HG02759 (cell line): ENCODE measurements around the gene PTPRM.
A peak's percentile ranks its signal among the peaks of the same experiment; 100 is the strongest.

Experiments used
- ATAC-seq: cut with Tn5 transposase; IDR thresholded peaks from one replicate; pipeline ENCODE4 v1.9.1; 2021; ENCODE audit warnings: mild to moderate bottlenecking, moderate library complexity; ENCODE audit not compliant: unreplicated experiment

The PTPRM gene

GRCh38 chr18:7566567-7567473 lies at the start of gene PTPRM:
TSS of gene PTPRM (plus strand) at chr18:7567316. CDS start at chr18:7567819, 503 bp downstream.
- peak; percentile 93 for ATAC-seq

DNA sequence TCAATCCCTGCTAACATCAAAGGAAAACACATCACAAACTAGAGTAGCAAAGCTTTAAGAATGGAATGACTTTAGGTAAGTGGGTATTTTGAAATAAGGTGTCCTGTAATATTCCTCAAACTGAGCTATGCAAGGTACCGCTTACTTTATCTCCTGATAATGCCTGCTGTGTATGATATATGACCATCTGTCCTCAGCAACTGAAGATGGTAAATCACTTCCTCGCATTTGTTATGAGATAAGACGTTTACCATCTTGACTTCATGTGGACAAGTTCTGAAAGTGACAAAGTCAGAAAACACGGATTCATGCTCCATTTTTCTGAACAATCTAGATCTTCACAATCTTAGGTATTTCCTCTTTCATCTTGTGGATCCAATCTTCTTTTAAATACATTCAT lies 49.3 kb upstream of the PTPRM start:
- ATAC-seq, result no peak

DNA sequence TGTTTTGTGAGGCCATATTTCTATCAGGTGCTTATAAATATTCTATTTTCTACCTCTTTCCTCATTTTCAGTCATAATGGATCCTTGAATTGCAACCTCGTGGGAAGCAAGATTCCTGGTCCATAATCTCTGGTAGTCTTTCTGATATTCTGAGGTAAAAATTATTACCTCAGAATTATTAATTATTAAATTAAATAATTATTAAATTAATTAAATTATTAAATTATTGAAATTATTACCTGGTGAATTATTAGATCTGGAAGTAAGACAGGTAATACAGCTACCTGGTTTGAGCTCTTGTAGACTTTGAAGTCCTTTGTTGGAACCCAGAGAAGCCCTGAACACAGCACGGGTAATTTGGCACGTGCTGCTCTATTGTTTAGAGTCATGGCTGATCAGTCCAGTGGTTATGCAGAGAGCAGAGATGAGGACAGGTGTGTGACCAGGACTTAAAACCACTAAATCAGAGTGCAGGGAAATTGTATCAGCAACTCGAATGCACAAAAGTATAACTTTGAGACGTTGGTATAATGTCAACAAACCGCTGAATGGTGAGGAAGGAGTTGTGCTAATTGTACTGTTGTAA lies 46.8 kb upstream of the PTPRM start:
- ATAC-seq, result no peak

DNA sequence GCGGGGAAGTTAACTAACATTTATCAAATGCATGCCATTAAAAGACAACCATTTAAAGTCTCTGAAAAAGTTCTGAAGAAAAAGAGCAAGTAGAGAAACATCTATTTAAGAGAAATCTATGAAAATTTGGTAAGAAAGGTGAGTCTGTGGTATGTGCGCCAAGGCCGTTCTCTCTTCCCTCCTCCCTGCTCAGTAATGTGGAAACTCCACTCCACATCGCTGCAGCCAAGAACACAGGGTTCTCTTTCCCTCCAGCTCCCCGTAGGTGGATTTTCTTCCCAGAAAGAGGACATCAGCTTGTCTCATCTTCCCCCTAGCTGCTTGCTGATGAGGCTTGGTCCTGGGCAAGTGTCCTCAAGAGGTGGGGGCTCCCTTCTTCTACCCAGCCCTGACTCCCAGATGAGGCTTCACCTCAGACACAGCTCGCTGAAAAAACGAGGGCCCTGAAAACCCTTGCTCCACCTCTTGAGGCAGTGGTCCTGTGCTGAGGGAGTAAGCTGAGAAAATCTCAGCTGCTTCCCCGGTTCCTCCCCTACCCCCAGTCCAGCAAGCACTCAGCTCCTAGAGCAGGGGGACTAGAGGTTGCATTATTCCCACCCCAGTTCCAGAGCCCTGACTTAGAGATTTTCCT lies 45.8 kb upstream of the PTPRM start:
- ATAC-seq, result no peak

GRCh38 chr18:7523772-7524171 lies 43.3 kb upstream of the PTPRM start:
- ATAC-seq, result no peak

GRCh38 chr18:7524786-7525185 lies 42.3 kb upstream of the PTPRM start:
- ATAC-seq, result no peak

DNA sequence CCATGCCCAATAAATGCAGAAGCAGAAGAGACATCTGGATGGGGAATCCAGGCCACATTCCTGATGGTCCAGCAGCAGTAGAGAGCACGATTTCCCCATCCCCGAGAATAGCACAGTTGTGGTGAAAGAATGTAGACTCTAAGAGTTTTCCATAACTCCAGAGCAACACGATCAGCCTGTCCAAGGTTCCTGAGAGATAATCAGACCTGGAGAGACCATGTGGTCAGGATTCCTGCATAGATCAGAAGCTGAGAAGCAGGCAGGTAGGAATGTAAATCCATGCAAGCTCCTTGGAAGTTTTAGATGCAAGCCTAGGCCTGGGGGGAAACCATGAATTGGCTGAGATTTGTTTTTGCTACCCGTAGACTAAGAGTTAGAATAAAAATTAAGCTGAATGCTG lies 34.2 kb upstream of the PTPRM start:
- ATAC-seq, result no peak

DNA sequence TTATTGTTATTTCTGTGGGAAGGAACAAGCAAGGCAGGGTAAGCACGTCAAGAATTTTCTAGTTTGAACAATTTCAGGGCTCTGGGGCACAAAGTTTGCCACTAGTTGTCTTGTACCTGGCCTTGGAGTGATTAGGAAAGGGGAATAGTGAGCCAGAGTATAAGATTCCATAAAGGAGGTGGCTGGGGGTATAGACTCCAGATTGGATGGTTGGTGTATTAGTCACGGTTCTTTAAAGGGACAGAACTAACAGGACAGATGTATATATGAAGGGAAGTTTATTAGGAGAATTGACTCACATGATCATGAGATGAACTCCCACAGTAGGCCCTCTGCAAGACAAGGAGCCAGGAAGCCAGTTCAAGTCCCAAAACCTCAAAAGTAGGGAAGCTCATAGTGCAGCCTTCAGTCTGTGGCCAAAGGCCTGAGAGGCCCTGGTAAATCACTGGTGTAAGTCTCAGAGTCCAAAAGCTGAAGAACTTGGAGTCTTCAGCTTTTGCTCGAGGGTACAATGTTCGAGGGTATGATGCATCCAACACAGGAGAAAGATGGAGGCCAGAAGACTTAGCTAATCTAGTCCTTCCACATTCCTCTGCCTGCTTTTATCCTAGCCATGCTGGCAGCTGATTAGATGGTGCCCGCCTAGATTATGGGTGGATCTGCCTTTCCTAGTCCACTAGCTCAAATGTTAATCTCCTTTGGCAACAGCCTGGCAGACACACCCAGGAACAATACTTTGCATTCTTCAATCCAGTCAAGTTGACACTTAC lies 31.5 kb upstream of the PTPRM start:
- no peak for ATAC-seq

GRCh38 chr18:7537145-7537544 lies 30.0 kb upstream of the PTPRM start:
- no peak for ATAC-seq

DNA sequence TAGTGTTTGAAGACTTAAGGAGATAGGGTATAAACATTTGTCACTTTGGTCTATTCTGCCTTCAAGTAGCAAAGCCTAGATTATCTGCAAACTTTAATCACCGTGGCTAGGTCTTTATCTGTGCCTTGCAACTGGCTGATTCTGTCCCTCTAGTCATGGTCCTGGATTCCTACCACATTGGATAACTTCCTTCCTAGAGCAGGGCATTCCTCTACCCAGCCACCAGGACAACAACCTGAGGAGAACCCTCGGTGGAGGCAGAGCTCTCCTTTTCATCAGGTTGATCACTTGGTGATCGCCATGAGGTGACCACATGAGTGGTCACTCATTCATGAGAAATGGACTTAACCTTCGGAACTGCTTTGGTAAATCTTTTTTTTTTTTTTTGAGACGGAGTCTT lies 25.3 kb upstream of the PTPRM start:
- ATAC-seq, result no peak

DNA sequence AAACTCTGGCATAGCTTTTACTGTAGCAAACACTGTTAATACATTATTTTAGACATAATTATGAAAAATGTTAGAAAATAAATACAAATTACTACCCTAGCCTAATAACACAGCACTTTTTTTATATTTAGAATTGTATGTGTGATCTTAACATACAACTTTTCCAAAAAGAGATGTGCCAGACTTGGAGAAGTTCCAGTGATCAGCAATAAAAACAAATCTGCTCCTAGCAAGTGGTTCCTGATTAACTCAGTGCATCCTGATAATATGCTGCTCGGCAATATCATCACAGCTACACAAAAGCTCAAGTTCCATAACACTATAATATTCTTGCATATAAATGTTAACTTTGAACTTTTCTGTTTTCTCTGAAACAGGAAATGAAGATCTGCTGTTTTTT lies 22.4 kb upstream of the PTPRM start:
- no peak for ATAC-seq

DNA sequence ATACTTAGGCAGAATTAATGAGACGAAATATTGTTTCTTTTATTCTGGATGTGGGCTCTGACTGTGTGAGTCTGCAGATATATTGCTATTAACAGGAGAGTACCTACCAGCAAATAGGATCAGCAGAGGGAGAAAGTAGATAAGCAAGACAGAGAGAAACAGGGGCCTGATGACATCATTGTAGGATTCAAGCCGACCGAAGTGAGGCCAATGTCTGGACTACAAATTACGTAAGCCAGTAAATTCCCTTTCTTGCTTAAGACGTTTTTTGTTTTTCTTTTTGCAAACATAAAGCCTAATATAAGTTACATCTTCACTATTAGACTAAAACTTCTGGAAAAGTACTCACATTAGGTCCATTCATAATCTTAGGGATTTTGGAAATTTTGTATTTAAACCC lies 21.4 kb upstream of the PTPRM start:
- no peak for ATAC-seq

DNA sequence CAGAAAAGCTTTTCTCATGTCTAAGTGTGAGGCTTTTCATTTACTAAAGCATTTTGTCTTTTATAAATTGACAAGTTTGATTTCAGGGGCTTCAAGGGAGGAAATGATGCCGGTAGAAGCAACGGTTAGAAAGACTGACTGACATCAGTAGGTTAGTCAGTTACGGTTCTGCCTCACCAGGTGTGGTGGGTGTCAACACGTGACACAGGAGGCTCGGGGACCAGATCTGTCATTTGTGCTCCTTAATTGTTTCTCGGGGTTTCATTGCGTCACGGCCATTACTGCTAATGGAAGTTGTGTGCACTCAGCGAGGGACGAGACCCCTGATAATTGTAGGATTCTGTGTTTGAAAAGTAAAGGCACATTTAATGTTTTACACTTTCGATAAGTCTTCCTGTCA lies 18.9 kb upstream of the PTPRM start:
- no peak for ATAC-seq

GRCh38 chr18:7548721-7549120 lies 18.4 kb upstream of the PTPRM start:
- no peak for ATAC-seq

DNA sequence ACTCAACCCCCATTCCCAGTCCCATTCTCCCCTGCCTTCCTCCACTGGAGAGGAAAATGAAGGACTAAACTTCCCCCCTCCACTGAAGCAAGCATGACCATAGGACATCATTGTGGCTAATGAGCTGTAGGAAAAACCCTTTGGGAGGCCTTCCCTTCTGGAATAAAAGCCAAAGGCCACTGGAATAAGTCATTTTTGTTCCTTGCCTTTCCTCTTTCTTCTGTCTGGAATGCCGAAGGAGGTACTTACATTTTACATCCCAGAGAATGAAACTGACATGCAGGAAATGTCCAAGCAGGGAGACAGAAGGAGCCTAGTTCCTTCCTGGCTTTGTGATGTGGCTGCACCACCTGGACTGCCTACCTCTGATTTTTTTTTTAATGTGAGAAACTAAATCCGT lies 9.1 kb upstream of the PTPRM start:
- no peak for ATAC-seq

DNA sequence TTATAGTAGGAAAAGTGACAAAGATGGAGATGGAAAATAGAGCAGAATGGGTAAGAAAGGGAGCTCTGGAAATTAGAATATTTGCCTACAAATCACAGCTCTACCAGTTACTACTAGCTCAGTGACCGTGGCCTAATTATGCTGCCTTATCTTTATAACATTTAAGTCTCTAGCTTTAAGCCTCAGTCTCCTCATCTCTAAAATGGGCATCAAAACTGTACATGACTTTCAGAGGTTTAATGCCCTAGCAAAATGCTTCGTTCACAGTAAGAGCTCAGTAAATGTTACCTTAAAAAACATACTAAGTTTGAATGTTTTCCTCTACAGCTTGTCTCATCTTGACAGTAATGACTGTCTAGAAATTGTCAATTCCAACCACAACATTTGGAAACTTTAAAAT lies 8.3 kb upstream of the PTPRM start:
- ATAC-seq, result no peak

DNA sequence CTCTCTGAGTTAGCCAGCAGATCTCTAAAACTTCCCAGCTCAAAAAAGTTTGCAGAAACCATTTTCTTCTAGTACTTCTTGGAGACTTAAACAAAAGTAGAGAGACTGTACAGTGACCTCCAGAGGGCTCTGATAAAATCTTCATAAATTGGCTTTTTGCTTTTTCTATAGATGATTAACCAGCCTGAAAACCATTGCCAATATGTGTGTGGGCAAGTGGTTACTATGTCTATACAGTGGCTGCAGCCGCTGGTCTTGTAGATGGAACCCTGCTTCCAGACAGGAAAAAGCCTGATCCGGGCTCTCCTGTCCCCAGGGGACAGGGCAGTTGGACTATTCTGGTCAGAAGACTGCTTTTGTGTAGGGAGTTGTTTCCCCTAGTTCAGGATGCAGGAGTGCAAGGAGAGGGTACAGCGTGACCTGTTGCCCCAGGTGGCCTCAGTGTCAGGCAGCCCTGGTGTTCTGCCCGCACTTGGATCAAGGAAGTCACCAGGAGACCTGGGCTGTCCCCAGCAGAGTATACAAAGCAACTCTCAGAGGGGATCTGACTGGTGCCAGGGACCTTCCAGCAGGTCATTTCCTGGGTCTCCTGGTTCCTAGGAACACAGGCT lies 7.3 kb upstream of the PTPRM start:
- ATAC-seq, result no peak

- no peak for ATAC-seq
These were observed 5.1 kb upstream of the PTPRM start for GRCh38 chr18:7561909-7562460.

DNA sequence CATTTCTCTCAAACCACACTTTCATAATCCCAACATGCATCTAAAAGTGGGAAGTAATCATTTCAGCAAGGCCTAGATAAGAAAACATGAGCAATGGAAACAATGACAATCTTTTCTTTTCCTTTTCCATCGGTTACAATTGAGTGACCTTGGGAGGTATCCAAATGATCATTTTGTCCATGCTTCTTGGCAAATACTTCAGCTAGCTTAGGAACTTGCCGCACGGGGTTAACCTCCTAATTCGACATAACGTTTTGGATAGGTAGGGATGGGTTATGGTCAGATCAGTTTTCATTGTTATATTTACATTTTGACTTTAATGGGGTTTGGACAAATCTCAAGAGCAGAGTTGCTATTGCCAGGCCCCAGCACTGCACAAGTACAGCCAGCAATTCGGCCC lies 4.6 kb upstream of the PTPRM start:
- ATAC-seq, result no peak

- no peak for ATAC-seq
These were observed 1.4 kb upstream of the PTPRM start for GRCh38 chr18:7565677-7566076.

GRCh38 chr18:7566244-7566566 lies 911 bp upstream of the PTPRM start:
- no peak for ATAC-seq
